Activated naive CD4-positive, alpha-beta T cell treated with anti-CD3 and anti-CD28 coated beads, Interleukin-2, amount 10 ng/mL, durations not matched to agents 7 days and 5 days (primary cell): Measurements from ENCODE around the gene CPLX1.
"Not testable (repeated sequence)": the region's sequence is repeated elsewhere in the genome, so short reads cannot be mapped to it uniquely, and the experiment has no call there.

Experiments
- CTCF ChIA-PET: fragments of 350-600 bp; sonication (Branson Sonifier 250); formaldehyde crosslinking; loops from one replicate; lab custom pipeline; 2021; ENCODE audit warnings: antibody characterized with exemption; lab: Charles Lee
- DNase-seq: peaks from one replicate; pipeline ENCODE4 v3.0.0-alpha.2; 2020
- H3K27ac Mint-ChIP-seq: one replicate; pipeline ENCODE4 v1.8.0; 2021; ENCODE audit warnings: mild to moderate bottlenecking, moderate library complexity, mixed read lengths
- H3K27me3 Mint-ChIP-seq: one replicate; pipeline ENCODE4 v1.8.0; 2021; ENCODE audit warnings: mild to moderate bottlenecking, mixed read lengths
- H3K36me3 Mint-ChIP-seq: one replicate; pipeline ENCODE4 v1.8.0; 2021; ENCODE audit warnings: mixed read lengths
- H3K4me1 Mint-ChIP-seq: one replicate; pipeline ENCODE4 v1.8.0; 2021; ENCODE audit warnings: mixed read lengths
- H3K4me3 Mint-ChIP-seq: one replicate; pipeline ENCODE4 v1.8.0; 2021; ENCODE audit warnings: mild to moderate bottlenecking, moderate library complexity, mixed read lengths
- H3K9me3 Mint-ChIP-seq: one replicate; pipeline ENCODE4 v1.8.0; 2021; ENCODE audit warnings: mixed read lengths

CPLX1 gene

GRCh38 chr4:780716-781492 is 45.0 kb downstream of the CPLX1 start:
- Mint-ChIP-seq H3K27me3 (peaks cover 36% of the 10 kb centered on the region), H3K36me3 (peaks cover 41% of the 10 kb centered on the region), H3K4me3 (peak overlapping the region; percentile 84), H3K9me3 (no peaks in the 10 kb centered on the region), H3K27ac (peak overlapping the region; percentile 92), H3K4me1 (peaks cover 60% of the 10 kb centered on the region)
- CTCF ChIA-PET = interaction anchor here (0.9 kb wide), 1 partner anchor 38 kb away, joined by 3 read pairs; no protein-coding TSS in a partner anchor
- no peak for DNase-seq

DNA sequence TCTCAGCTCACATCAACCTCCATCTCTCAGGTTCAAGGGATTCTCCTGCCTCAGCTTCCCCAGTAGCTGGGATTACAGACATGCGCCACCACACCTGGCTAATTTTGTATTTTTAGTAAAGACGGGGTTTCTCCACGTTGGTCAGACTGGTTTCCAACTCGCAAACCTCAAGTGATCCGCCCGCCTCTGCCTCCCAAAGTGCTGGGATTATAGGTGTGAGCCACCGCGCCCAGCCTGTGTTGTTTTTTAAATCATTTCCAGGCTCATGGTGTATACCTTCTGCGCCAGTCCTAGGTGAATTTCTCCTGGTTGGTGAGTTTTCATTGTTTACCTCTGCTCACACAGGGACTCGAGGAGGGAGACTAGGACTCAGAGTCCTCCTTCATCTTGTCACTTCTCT is 45.7 kb downstream of the CPLX1 start:
- H3K9me3 Mint-ChIP-seq, DNase-seq: not testable (repeated sequence)
- Mint-ChIP-seq H3K27ac (peak overlapping the region; percentile 92), H3K27me3 (peaks cover 29% of the 10 kb centered on the region), H3K4me3 (peak overlapping the region; percentile 84), H3K36me3 (peaks cover 46% of the 10 kb centered on the region), H3K4me1 (peaks cover 60% of the 10 kb centered on the region)
- CTCF ChIA-PET = interaction anchor here (0.6 to 0.9 kb wide), 2 partner anchors 37 to 913 kb away, joined by 3 read pairs; no protein-coding TSS in a partner anchor

- Mint-ChIP-seq H3K9me3 (no peaks in the 10 kb centered on the region), H3K36me3 (peaks cover 52% of the 10 kb centered on the region), H3K27me3 (peaks cover 22% of the 10 kb centered on the region), H3K27ac (no peak overlapping the region), H3K4me3 (peak overlapping the region; percentile 84), H3K4me1 (peaks cover 56% of the 10 kb centered on the region)
- CTCF ChIA-PET = interaction anchor here (0.9 to 1.7 kb wide), 2 partner anchors 13 to 37 kb away, joined by 3 to 4 read pairs; no protein-coding TSS in a partner anchor
- no peak for DNase-seq
Measured at GRCh38 chr4:779555-779954, 46.4 kb downstream of the CPLX1 start.

DNA sequence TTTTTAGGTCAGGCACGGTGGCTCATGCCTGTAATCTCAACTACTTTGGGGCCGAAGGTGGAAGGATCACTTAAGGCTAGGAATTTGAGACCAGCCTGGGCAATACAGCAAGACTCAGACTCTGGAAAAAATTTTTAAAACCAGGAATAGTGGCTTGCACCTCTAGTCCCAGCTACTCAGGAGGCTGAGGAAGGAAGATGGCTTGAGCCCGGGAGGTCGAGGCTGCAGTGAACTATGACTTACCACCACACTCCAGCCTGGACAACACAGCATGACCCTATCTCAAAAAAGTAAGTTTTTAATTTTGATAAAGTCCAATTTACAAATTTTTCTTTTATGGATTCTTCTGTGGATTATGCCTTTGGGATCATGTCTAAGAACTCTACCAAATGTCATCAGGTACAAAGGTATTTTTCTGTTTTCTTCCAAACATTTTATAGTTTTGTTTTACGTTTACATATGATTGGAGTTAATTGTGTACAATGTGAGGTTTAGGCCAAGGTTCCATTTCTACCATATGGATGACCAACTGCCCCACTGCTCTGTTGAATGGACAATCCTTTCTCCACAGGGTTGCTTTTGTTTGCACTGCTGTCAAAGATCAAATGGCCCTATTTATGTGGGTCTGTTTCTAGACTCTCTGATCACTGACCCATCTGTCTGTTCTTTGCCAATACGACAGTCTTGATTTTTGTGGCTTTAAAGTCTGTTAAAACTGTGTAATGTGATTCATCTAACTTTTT is 48.2 kb downstream of the CPLX1 start:
- Mint-ChIP-seq H3K4me1 (peaks cover 50% of the 10 kb centered on the region), H3K4me3 (no peak overlapping the region)

DNA sequence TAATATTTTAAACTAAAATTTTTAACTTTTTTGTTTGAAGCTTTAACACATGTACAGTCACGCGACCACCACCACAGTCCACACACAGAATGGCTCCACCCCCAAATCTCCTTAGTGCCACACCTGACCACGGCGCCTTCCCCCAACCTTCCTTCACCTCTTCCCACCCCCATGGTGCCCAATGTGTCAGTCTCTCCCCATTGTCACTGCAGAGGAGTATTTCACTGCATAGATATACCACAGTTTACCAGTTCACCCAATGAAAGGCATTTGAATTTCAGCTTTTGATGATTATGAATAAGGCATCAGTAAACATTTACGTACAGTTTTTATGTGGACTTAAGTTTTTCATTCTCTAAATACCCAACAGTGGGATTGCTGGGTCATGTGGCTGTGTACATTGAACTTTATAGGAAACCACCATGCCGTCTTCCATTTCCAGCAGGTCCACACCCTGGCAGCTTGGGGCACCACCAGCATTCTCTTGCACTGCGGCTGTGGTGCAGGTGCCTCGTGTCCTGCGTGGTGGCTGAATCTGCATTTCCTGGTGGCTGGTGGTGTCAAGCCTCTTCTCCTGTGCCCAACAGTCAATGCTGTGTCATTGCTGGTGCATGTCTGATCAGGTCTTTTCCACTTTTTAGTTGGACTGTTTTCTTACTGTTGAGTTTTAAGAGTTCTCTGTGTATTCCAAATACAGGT is 49.0 kb downstream of the CPLX1 start:
- H3K9me3 Mint-ChIP-seq = no peaks in the 10 kb centered on the region
- peaks cover 42% of the 10 kb centered on the region for H3K4me1 Mint-ChIP-seq
- no peak for DNase-seq
- CTCF ChIA-PET = interaction anchor here (0.7 kb wide), 1 partner anchor 13 kb away, joined by 3 read pairs; no protein-coding TSS in a partner anchor
- H3K27me3 Mint-ChIP-seq = peaks cover 2% of the 10 kb centered on the region
- no peak overlapping the region for H3K4me3 Mint-ChIP-seq
- H3K27ac Mint-ChIP-seq = no peak overlapping the region
- H3K36me3 Mint-ChIP-seq = peaks cover 59% of the 10 kb centered on the region

More for the DNA sequence above, 48.2 kb downstream of the CPLX1 start:
- Mint-ChIP-seq H3K27me3 (peaks cover 6% of the 10 kb centered on the region), H3K9me3 (no peaks in the 10 kb centered on the region), H3K36me3 (peaks cover 59% of the 10 kb centered on the region), H3K27ac (no peak overlapping the region)
- CTCF ChIA-PET = no interaction called here
- no peak for DNase-seq

- CTCF ChIA-PET = interaction anchor here (1.0 kb wide), 1 partner anchor 33 kb away, joined by 4 read pairs; no protein-coding TSS in a partner anchor
- not testable (repeated sequence) for H3K27ac Mint-ChIP-seq, DNase-seq, H3K9me3 Mint-ChIP-seq, H3K4me3 Mint-ChIP-seq, H3K27me3 Mint-ChIP-seq
- H3K4me1 Mint-ChIP-seq = peaks cover 39% of the 10 kb centered on the region
- peaks cover 61% of the 10 kb centered on the region for H3K36me3 Mint-ChIP-seq
Measured at GRCh38 chr4:775485-775884, 50.4 kb downstream of the CPLX1 start.

DNA sequence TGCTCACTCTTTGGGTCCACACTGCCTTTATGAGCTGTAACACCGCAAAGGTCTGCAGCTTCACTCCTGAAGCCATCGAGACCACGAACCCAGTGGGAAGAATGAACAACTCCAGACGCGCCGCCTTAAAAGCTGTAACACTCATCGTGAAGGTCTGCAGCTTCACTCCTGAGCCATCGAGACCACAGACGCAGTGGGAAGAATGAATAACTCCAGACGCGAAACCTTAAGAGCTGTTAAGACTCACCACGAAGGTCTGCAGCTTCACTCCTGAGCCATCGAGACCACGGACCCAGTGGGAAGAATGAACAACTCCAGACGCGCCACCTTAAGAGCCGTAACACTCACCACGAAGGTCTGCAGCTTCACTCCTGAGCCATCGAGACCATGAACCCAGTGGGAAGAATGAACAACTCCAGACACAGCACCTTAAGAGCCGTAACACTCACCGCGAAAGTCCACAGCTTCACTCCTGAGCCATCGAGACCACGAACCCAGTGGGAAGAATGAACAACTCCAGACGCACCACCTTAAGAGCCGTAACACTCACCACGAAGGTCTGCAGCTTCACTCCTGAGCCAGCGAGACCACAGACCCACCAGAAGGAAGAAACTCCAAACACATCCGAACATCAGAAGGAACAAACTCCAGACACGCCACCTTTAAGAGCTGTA is 51.4 kb downstream of the CPLX1 start:
- DNase-seq, H3K9me3 Mint-ChIP-seq, H3K4me3 Mint-ChIP-seq, H3K27me3 Mint-ChIP-seq: not testable (repeated sequence)
- CTCF ChIA-PET = interaction anchor here (1.2 kb wide), 1 partner anchor 169 kb away, joined by 4 read pairs; no protein-coding TSS in a partner anchor
- Mint-ChIP-seq H3K27ac (peak overlapping the region; percentile 24), H3K4me1 (peaks cover 30% of the 10 kb centered on the region), H3K36me3 (peaks cover 61% of the 10 kb centered on the region)

- H3K27ac Mint-ChIP-seq = no peak overlapping the region
- H3K36me3 Mint-ChIP-seq = peaks cover 57% of the 10 kb centered on the region
- CTCF ChIA-PET = no interaction called here
Measured at GRCh38 chr4:773214-773613, 52.7 kb downstream of the CPLX1 start.

GRCh38 chr4:772776-773175 is 53.2 kb downstream of the CPLX1 start:
- H3K36me3 Mint-ChIP-seq = peaks cover 53% of the 10 kb centered on the region
- H3K4me3 Mint-ChIP-seq = no peak overlapping the region

More at GRCh38 chr4:773214-773613, 52.7 kb downstream of the CPLX1 start:
- Mint-ChIP-seq H3K27me3 (no peaks in the 10 kb centered on the region), H3K4me1 (peaks cover 25% of the 10 kb centered on the region), H3K4me3 (no peak overlapping the region), H3K9me3 (no peaks in the 10 kb centered on the region)
- no peak for DNase-seq

DNA sequence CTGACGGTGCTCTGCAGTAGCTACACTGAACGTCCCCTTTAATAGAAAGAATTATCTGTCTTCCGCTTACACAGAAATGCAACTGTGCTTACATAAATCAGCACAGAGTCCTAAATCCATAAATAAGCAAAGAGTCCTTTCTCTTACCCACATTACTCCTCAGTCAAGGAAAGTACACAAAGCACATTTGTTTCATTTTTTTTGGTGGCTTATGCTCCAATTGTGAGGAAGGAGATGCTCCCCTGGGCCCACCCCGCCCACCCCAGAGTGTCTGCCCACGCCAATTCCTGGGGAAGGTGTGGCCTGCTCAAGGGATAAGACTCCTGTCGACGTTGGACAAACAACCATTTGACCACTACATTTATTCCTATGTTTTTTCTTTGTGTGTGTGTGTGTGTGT is 53.8 kb downstream of the CPLX1 start:
- CTCF ChIA-PET = no interaction called here
- Mint-ChIP-seq H3K27ac (no peak overlapping the region), H3K9me3 (no peaks in the 10 kb centered on the region), H3K4me1 (peaks cover 17% of the 10 kb centered on the region), H3K27me3 (no peaks in the 10 kb centered on the region), H3K4me3 (no peak overlapping the region), H3K36me3 (peaks cover 52% of the 10 kb centered on the region)
- no peak for DNase-seq

More at GRCh38 chr4:772776-773175, 53.2 kb downstream of the CPLX1 start:
- H3K9me3 Mint-ChIP-seq = no peaks in the 10 kb centered on the region
- H3K27ac Mint-ChIP-seq = no peak overlapping the region
- no peak for DNase-seq
- peaks cover 21% of the 10 kb centered on the region for H3K4me1 Mint-ChIP-seq
- CTCF ChIA-PET = no interaction called here
- no peaks in the 10 kb centered on the region for H3K27me3 Mint-ChIP-seq

DNA sequence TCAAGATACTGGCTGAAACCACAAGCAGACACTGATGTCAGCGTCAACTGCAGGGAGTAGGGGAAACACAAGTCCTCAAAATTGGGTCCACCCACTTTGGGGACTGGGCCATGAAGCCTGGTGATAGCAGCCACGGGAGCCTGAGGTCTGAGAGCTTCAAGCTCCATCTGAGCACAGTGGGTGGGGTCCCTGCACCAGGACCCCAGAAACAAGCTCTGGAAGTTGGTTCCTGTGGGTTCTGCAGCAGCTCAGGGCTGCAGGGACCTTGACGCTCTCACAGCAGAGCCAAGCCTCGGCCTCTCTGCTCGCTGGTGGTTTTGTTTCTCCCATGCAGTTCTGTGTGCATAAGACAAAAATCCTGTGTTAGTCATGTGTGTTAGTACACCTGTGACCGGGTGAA is 54.5 kb downstream of the CPLX1 start:
- Mint-ChIP-seq H3K9me3 (no peaks in the 10 kb centered on the region), H3K36me3 (peaks cover 53% of the 10 kb centered on the region), H3K27ac (no peak overlapping the region), H3K27me3 (no peaks in the 10 kb centered on the region), H3K4me3 (no peak overlapping the region), H3K4me1 (peaks cover 12% of the 10 kb centered on the region)
- CTCF ChIA-PET = no interaction called here
- no peak for DNase-seq

DNA sequence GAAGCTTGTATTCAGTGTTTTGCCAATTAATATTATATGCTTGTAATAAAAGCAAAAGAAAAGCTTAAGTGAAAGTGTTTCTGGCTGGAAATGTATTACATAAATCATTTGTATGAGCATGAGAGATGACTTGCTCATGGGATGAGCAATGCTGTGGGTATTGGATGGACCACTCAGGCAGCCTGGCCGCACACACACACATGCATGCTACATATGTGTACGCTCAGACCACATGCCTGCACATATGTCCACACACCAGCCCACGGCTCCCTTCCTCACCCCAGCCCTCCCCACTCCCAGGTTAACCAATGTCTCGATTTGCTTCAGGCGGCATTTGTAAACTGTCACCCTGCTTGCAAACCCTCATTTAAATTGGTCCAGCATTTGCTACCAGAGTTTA is 55.9 kb downstream of the CPLX1 start:
- CTCF ChIA-PET = no interaction called here
- H3K4me1 Mint-ChIP-seq = peaks cover 6% of the 10 kb centered on the region
- no peak overlapping the region for H3K27ac Mint-ChIP-seq
- DNase-seq = no peak
- peaks cover 51% of the 10 kb centered on the region for H3K36me3 Mint-ChIP-seq
- no peaks in the 10 kb centered on the region for H3K9me3 Mint-ChIP-seq
- no peaks in the 10 kb centered on the region for H3K27me3 Mint-ChIP-seq
- no peak overlapping the region for H3K4me3 Mint-ChIP-seq

DNA sequence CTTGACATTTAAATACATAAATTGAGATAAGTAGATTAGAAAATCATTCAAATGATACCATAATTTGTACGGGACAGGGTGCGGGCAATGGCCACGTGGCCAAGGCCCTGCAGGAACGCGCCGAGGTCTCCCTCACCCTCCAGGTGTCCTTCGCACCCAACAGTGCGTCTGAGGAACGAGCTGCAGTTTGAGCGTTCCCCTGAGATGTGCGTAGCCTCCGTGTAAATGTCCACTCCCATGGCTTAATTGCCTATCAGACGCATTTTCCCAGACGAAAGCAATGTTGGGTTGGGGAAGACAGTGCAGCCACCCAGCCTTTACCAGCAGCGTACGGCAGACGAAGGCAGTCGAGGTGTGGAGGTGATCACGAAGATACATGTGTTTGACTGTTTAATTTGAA is 56.4 kb downstream of the CPLX1 start:
- H3K4me1 Mint-ChIP-seq = peaks cover 2% of the 10 kb centered on the region
- H3K27me3 Mint-ChIP-seq = no peaks in the 10 kb centered on the region
- no peaks in the 10 kb centered on the region for H3K9me3 Mint-ChIP-seq
- H3K36me3 Mint-ChIP-seq = peaks cover 51% of the 10 kb centered on the region
- no peak overlapping the region for H3K4me3 Mint-ChIP-seq
- CTCF ChIA-PET = no interaction called here
- no peak for DNase-seq
- no peak overlapping the region for H3K27ac Mint-ChIP-seq
